WTC11 (cell line): ENCODE measurements around the gene FERMT3. TPM values are rescaled to one million over a fixed set of nuclear protein-coding genes. Genes with fewer than 3 reads are reported as not detected.
A peak's percentile ranks its signal among the peaks of the same experiment; 100 is the strongest.

ENCODE experiments used
- ATAC-seq: fragments of 200-7000 bp; cut with Tn5 transposase; 2 replicates; pipeline ENCODE4 v1.10.0; 2021; ENCODE audit warnings: mild to moderate bottlenecking, moderate library complexity
- CTCF ChIA-PET: fragments of 300-600 bp; sonication (Branson Sonifier 250); formaldehyde crosslinking; loops from one replicate; lab custom pipeline; 2021; ENCODE audit warnings: antibody characterized with exemption; lab: Charles Lee
- POLR2A ChIA-PET: fragments of 350-600 bp; sonication (Branson Sonifier 250); formaldehyde crosslinking; loops from one replicate; lab custom pipeline; 2021; ENCODE audit warnings: antibody characterized with exemption; lab: Charles Lee
- DNase-seq: peaks from one replicate; pipeline ENCODE4 v3.0.0; 2021; ENCODE audit warnings: low spot score
- H3K27ac Mint-ChIP-seq: 2 replicates; pipeline ENCODE4 v1.8.0; 2021; ENCODE audit warnings: mixed read lengths
- H3K27me3 Mint-ChIP-seq: 2 replicates; pipeline ENCODE4 v1.8.0; 2021; ENCODE audit warnings: low read depth, mild to moderate bottlenecking, moderate library complexity, mixed read lengths
- H3K36me3 Mint-ChIP-seq: 2 replicates; pipeline ENCODE4 v1.8.0; 2021; ENCODE audit warnings: mixed read lengths
- H3K4me1 Mint-ChIP-seq: 2 replicates; pipeline ENCODE4 v1.8.0; 2022; ENCODE audit warnings: mixed read lengths
- H3K4me3 Mint-ChIP-seq: 2 replicates; pipeline ENCODE4 v1.8.0; 2021; ENCODE audit warnings: mild to moderate bottlenecking, moderate library complexity, mixed read lengths
- H3K9me3 Mint-ChIP-seq: 2 replicates; pipeline ENCODE4 v1.8.0; 2021; ENCODE audit warnings: mixed read lengths
- AR ChIP-seq: fragments of 250-450 bp; sonication (Bioruptor Pico); IDR thresholded peaks from 2 replicates; pipeline ENCODE4 v1.9.0; 2021; ENCODE audit warnings: mild to moderate bottlenecking
- ATF6 ChIP-seq: sonication (generic); formaldehyde crosslinking; IDR thresholded peaks from 2 replicates; pipeline ENCODE4 v1.8.1; 2023; ENCODE audit warnings: mild to moderate bottlenecking, missing genetic modification reagents
- CTCF ChIP-seq: fragments of 200-600 bp; IDR thresholded peaks from 2 replicates; pipeline ENCODE4 v1.8.0; 2022; ENCODE audit warnings: antibody characterized with exemption
- ESRRA ChIP-seq: sonication (generic); formaldehyde crosslinking; IDR thresholded peaks from 2 replicates; pipeline ENCODE4 v1.8.1; 2022; ENCODE audit warnings: mild to moderate bottlenecking, missing genetic modification reagents, borderline replicate concordance
- GRHL2 ChIP-seq: fragments of 250-450 bp; sonication (Bioruptor Pico); IDR thresholded peaks from 2 replicates; pipeline ENCODE4 v1.8.0; 2022; ENCODE audit warnings: mild to moderate bottlenecking, moderate library complexity; ENCODE audit not compliant: insufficient replicate concordance, severe bottlenecking
- NFATC4 ChIP-seq: fragments of 250-450 bp; sonication (Bioruptor Pico); IDR thresholded peaks from 2 replicates; pipeline ENCODE4 v1.9.0; 2021; ENCODE audit warnings: mild to moderate bottlenecking
- OVOL2 ChIP-seq: fragments of 250-450 bp; sonication (Bioruptor Pico); IDR thresholded peaks from 2 replicates; pipeline ENCODE4 v1.9.0; 2021; ENCODE audit warnings: mild to moderate bottlenecking, borderline replicate concordance
- RELA ChIP-seq: sonication (generic); formaldehyde crosslinking; IDR thresholded peaks from 2 replicates; pipeline ENCODE4 v1.8.1; 2022; ENCODE audit warnings: missing genetic modification reagents, mild to moderate bottlenecking, borderline replicate concordance
- SOX15 ChIP-seq: fragments of 250-450 bp; sonication (Bioruptor Pico); IDR thresholded peaks from 2 replicates; pipeline ENCODE4 v1.9.0; 2021; ENCODE audit warnings: mild to moderate bottlenecking
- TCF7 ChIP-seq: sonication (generic); formaldehyde crosslinking; IDR thresholded peaks from 2 replicates; pipeline ENCODE4 v1.8.0; 2022; ENCODE audit warnings: mild to moderate bottlenecking, low read depth, missing genetic modification reagents, moderate library complexity
- ZNF263 ChIP-seq: sonication (generic); formaldehyde crosslinking; IDR thresholded peaks from 2 replicates; pipeline ENCODE4 v1.8.1; 2022; ENCODE audit warnings: low read depth, mild to moderate bottlenecking, moderate library complexity, missing genetic modification reagents
- ZNF396 ChIP-seq: fragments of 250-450 bp; sonication (Bioruptor Pico); IDR thresholded peaks from 2 replicates; pipeline ENCODE4 v1.8.0; 2021; ENCODE audit warnings: mild to moderate bottlenecking, moderate library complexity, borderline replicate concordance
- ZNF416 ChIP-seq: fragments of 250-450 bp; sonication (Bioruptor Pico); IDR thresholded peaks from 2 replicates; pipeline ENCODE4 v1.9.0; 2021; ENCODE audit warnings: mild to moderate bottlenecking, inconsistent platforms
- total RNA-seq: library from RNA; stranded (reverse); gene quantifications from 3 replicates; pipeline ENCODE4 v1.2.3, GENCODE V29; 2021
- TF ChIP-seq, protein P1 (sequence below): fragments of 250-450 bp; sonication (Bioruptor Pico); IDR thresholded peaks from 2 replicates; pipeline ENCODE4 v1.9.0; 2021; ENCODE audit warnings: mild to moderate bottlenecking
- TF ChIP-seq, protein P2 (sequence below): sonication (generic); formaldehyde crosslinking; IDR thresholded peaks from 2 replicates; pipeline ENCODE4 v1.8.1; 2022; ENCODE audit warnings: mild to moderate bottlenecking, moderate library complexity, missing genetic modification reagents
- TF ChIP-seq, protein P3 (sequence below): sonication (generic); formaldehyde crosslinking; IDR thresholded peaks from 2 replicates; pipeline ENCODE4 v1.8.0; 2023; ENCODE audit warnings: mild to moderate bottlenecking, missing genetic modification reagents

FERMT3 gene
- total RNA-seq, 1 experiment from 2014 or later: 3.8 TPM

DNA sequence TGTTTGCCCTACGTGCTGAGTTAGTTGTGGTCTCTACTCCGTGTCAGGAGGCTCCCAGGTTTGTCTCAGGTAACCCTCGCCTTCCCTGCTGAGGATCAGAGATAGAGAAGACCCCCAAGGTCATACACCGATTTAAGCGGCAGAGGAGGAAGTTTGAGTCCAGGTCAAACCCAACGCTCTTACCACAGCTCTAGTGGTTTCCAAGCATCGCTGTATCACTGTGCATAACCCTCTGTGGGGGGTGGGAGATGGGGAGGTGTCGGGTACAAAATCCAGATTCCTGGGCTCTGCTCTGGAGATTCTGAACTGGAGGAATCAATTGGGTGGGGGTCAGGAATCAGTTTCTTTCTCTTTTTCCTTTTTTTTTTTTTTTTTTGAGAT is 24.5 kb downstream of the FERMT3 start:
- H3K4me1 Mint-ChIP-seq: peaks cover 37% of the 10 kb centered on the region
- peaks cover 16% of the 10 kb centered on the region for H3K27me3 Mint-ChIP-seq
- DNase-seq: no peak
- TF ChIP-seq GRHL2 (no peak), AR (CRISPR knock-in tag) (no peak), ZNF416 (CRISPR knock-in tag) (no peak), ESRRA (CRISPR knock-in tag) (no peak), ZNF396 (no peak), SOX15 (CRISPR knock-in tag) (no peak), OVOL2 (CRISPR knock-in tag) (no peak), RELA (CRISPR knock-in tag) (no peak), CTCF (no peak), NFATC4 (CRISPR knock-in tag) (no peak), ZNF263 (CRISPR knock-in tag) (no peak), ATF6 (no peak), TCF7 (CRISPR knock-in tag) (no peak)
- TF ChIP-seq, protein P1, sequence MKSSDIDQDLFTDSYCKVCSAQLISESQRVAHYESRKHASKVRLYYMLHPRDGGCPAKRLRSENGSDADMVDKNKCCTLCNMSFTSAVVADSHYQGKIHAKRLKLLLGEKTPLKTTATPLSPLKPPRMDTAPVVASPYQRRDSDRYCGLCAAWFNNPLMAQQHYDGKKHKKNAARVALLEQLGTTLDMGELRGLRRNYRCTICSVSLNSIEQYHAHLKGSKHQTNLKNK (CRISPR knock-in tag): no peak
- TF ChIP-seq, protein P2, sequence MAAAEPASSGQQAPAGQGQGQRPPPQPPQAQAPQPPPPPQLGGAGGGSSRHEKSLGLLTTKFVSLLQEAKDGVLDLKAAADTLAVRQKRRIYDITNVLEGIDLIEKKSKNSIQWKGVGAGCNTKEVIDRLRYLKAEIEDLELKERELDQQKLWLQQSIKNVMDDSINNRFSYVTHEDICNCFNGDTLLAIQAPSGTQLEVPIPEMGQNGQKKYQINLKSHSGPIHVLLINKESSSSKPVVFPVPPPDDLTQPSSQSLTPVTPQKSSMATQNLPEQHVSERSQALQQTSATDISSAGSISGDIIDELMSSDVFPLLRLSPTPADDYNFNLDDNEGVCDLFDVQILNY (CRISPR knock-in tag): no peak
- TF ChIP-seq, protein P3, sequence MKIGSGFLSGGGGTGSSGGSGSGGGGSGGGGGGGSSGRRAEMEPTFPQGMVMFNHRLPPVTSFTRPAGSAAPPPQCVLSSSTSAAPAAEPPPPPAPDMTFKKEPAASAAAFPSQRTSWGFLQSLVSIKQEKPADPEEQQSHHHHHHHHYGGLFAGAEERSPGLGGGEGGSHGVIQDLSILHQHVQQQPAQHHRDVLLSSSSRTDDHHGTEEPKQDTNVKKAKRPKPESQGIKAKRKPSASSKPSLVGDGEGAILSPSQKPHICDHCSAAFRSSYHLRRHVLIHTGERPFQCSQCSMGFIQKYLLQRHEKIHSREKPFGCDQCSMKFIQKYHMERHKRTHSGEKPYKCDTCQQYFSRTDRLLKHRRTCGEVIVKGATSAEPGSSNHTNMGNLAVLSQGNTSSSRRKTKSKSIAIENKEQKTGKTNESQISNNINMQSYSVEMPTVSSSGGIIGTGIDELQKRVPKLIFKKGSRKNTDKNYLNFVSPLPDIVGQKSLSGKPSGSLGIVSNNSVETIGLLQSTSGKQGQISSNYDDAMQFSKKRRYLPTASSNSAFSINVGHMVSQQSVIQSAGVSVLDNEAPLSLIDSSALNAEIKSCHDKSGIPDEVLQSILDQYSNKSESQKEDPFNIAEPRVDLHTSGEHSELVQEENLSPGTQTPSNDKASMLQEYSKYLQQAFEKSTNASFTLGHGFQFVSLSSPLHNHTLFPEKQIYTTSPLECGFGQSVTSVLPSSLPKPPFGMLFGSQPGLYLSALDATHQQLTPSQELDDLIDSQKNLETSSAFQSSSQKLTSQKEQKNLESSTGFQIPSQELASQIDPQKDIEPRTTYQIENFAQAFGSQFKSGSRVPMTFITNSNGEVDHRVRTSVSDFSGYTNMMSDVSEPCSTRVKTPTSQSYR: no peak
- no peaks in the 10 kb centered on the region for H3K9me3 Mint-ChIP-seq
- ChIA-PET CTCF (interaction anchor here (1.0 to 2.8 kb wide), 5 partner anchors 17 to 74 kb away, joined by 3 to 25 read pairs (median 3); partner anchors contain the start of gene PLCB3), POLR2A (interaction anchor here (0.7 to 1.3 kb wide), 3 partner anchors 10 to 87 kb away, joined by 3 to 7 read pairs (median 4); partner anchors contain the start of genes FKBP2 and PRDX5)
- H3K4me3 Mint-ChIP-seq: peak overlapping the region; percentile 82
- peaks cover 3% of the 10 kb centered on the region; the same call in 1 of the 2 replicates for H3K36me3 Mint-ChIP-seq
- peak overlapping the region; percentile 90; the same call in 1 of the 2 replicates for H3K27ac Mint-ChIP-seq
- ATAC-seq: no peak
